NOMO-1 treated with dmso at 0.1 percent for 144 hours (cell line): ENCODE measurements around the gene PIK3CB.
"Not testable (repeated sequence)": the region's sequence is repeated elsewhere in the genome, so short reads cannot be mapped to it uniquely, and the experiment has no call there.

Experiments
- DNase-seq: peaks from one replicate; lab custom pipeline; 2025; ENCODE audit not compliant: unreplicated experiment; lab: John Stamatoyannopoulos, UW

Gene PIK3CB

GRCh38 chr3:138686771-138687221 is 147.9 kb downstream of the PIK3CB start:
- no peak for DNase-seq

GRCh38 chr3:138684396-138684795 is 150.3 kb downstream of the PIK3CB start:
- no peak for DNase-seq

GRCh38 chr3:138682648-138683047 is 152.1 kb downstream of the PIK3CB start:
- no peak for DNase-seq

- no peak for DNase-seq
Measured at GRCh38 chr3:138681463-138682220, 153.1 kb downstream of the PIK3CB start.

GRCh38 chr3:138680974-138681373 is 153.8 kb downstream of the PIK3CB start:
- DNase-seq: not testable (repeated sequence)

GRCh38 chr3:138678874-138679392 is 155.8 kb downstream of the PIK3CB start:
- DNase-seq: no peak

- DNase-seq: no peak
Measured at GRCh38 chr3:138678086-138678485, 156.6 kb downstream of the PIK3CB start.

- no peak for DNase-seq
Measured at GRCh38 chr3:138675393-138675792, 159.3 kb downstream of the PIK3CB start.

GRCh38 chr3:138673641-138674530 is 160.8 kb downstream of the PIK3CB start:
- no peak for DNase-seq

- no peak for DNase-seq
Measured at GRCh38 chr3:138670407-138670806, 164.3 kb downstream of the PIK3CB start.

GRCh38 chr3:138668107-138668506 is 166.6 kb downstream of the PIK3CB start:
- DNase-seq: no peak

- DNase-seq: no peak
Measured at GRCh38 chr3:138657508-138657907, 177.2 kb downstream of the PIK3CB start.

GRCh38 chr3:138653567-138653966 is 181.2 kb downstream of the PIK3CB start:
- no peak for DNase-seq

GRCh38 chr3:138649134-138649533 is 185.6 kb downstream of the PIK3CB start:
- no peak for DNase-seq

GRCh38 chr3:138646513-138646912 is 188.2 kb downstream of the PIK3CB start:
- no peak for DNase-seq

- no peak for DNase-seq
Measured at GRCh38 chr3:138646008-138646407, 188.7 kb downstream of the PIK3CB start.

- DNase-seq: no peak
Measured at GRCh38 chr3:138642927-138643253, 191.8 kb downstream of the PIK3CB start.

- no peak for DNase-seq
Measured at GRCh38 chr3:138642226-138642926, 192.4 kb downstream of the PIK3CB start.

GRCh38 chr3:138640537-138640936 is 194.2 kb downstream of the PIK3CB start:
- DNase-seq: no peak

- no peak for DNase-seq
Measured at GRCh38 chr3:138638641-138639040, 196.1 kb downstream of the PIK3CB start.

GRCh38 chr3:138629526-138629925 is 205.2 kb downstream of the PIK3CB start:
- no peak for DNase-seq
